K562 (cell line): Measurements from ENCODE around the gene PCBP3. TPM values are rescaled to one million over a fixed set of nuclear protein-coding genes. Genes with fewer than 3 reads are reported as not detected.
A peak's percentile ranks its signal among the peaks of the same experiment; 100 is the strongest.

Experiments used
- GTF2A2 ChIP-seq: IDR thresholded peaks from 2 replicates; pipeline ENCODE4 v1.6.1; 2016; ENCODE audit warnings: mild to moderate bottlenecking, missing genetic modification characterization, missing compliant biosample characterization
- KDM1A ChIP-seq, 2 experiments: fragments of 450-650 bp; IDR thresholded peaks; 2 replicates each; pipeline ENCODE4 v1.6.1; 2016; ENCODE audit warnings: mild to moderate bottlenecking in 2 of 2
- MNT ChIP-seq, 2 experiments: fragments of 450-650 bp; conservative IDR thresholded peaks; 2 replicates each; pipeline ENCODE4 v1.6.1; 2017; ENCODE audit warnings: mild to moderate bottlenecking in 2 of 2, moderate library complexity in 2 of 2
- MTF1 ChIP-seq: fragments of 250-450 bp; sonication (Bioruptor Pico); IDR thresholded peaks from 2 replicates; pipeline ENCODE4 v1.9.0; 2021; ENCODE audit warnings: moderate library complexity, mild to moderate bottlenecking, inconsistent platforms, borderline replicate concordance
- NR2F6 ChIP-seq: fragments of 450-650 bp; formaldehyde crosslinking; IDR thresholded peaks from 2 replicates; pipeline ENCODE4 v1.4.0; 2020; ENCODE audit warnings: mild to moderate bottlenecking
- PKNOX1 ChIP-seq: fragments of 450-650 bp; IDR thresholded peaks from 2 replicates; pipeline ENCODE4 v1.6.1; 2016
- RAD21 ChIP-seq, 2 experiments: fragments of 250-450 bp in 1 of 2; fragments of 450-650 bp in 1 of 2; sonication (Bioruptor Pico) in 1 of 2; formaldehyde crosslinking in 1 of 2; IDR thresholded peaks in 1 of 2; conservative IDR thresholded peaks in 1 of 2; 2 replicates each; pipeline versions ENCODE4 v1.4.0 to v1.8.0; 2020 to 2022; ENCODE audit warnings: mild to moderate bottlenecking in 2 of 2, moderate library complexity in 1 of 2
- SMARCB1 ChIP-seq: IDR thresholded peaks from 2 replicates; pipeline ENCODE4 v1.6.1; 2011; ENCODE audit warnings: improper control_type of control experiment, low read depth; ENCODE audit not compliant: insufficient read length
- TAF9B ChIP-seq: fragments of 450-650 bp; IDR thresholded peaks from 2 replicates; pipeline ENCODE4 v1.6.1; 2018; ENCODE audit warnings: mild to moderate bottlenecking; ENCODE audit not compliant: partially characterized antibody
- THAP12 ChIP-seq: fragments of 250-450 bp; sonication (Bioruptor Pico); IDR thresholded peaks from 2 replicates; pipeline ENCODE4 v1.9.0; 2021; ENCODE audit warnings: mild to moderate bottlenecking, inconsistent platforms
- ZBTB40 ChIP-seq, 2 experiments: fragments of 450-650 bp in 1 of 2; sonication (generic) in 1 of 2; formaldehyde crosslinking in 1 of 2; IDR thresholded peaks; 2 replicates each; pipeline versions ENCODE4 v1.7.1 to v1.9.0; 2016 to 2022; ENCODE audit warnings: inconsistent platforms in 1 of 2, mild to moderate bottlenecking in 1 of 2, missing genetic modification reagents in 1 of 2
- polyA plus RNA-seq, 8 experiments: library from polyadenylated mRNA; depleted of rRNA in 4 of 8; stranded (reverse) in 5 of 8; unstranded in 3 of 8; fragments of >200 nt; fragmentation: Nextera tagmentation in 2 of 8; fragmentation: Illumina TruSeq in 1 of 8; extraction: Ambion mirVana in 2 of 8; extraction: Trizol in 1 of 8; gene quantifications; 2 replicates each; pipeline versions ENCODE4 v1.2.1 to v1.2.3, GENCODE V29; 2011 to 2014; ENCODE audit warnings: inconsistent platforms in 1 of 8, missing spikeins in 1 of 8
- total RNA-seq, 7 experiments: library from RNA; depleted of rRNA in 6 of 7; stranded (reverse); fragments of >200 nt in 6 of 7; fragmentation: Illumina TruSeq in 2 of 7; extraction: Trizol in 2 of 7; gene quantifications; 2 replicates each; pipeline versions ENCODE4 v1.2.1 to v1.2.3, GENCODE V29; 2011 to 2021; ENCODE audit warnings: low replicate concordance in 1 of 7

PCBP3 gene
- total and polyA plus RNA-seq, 9 of the 15 experiments (the other 6 are each of a cell fraction or from before 2014, with no cell fraction given), result 0.18 TPM; not detected in 8

GRCh38 chr21:45820171-45821091 is 176.9 kb downstream of the PCBP3 start (continued):
- no peak for TF ChIP-seq ZBTB40 (IDR thresholded peaks at IDR 0.05)
- TF ChIP-seq ZBTB40 (CRISPR knock-in tag; IDR thresholded peaks at IDR 0.05), result no peak
- TF ChIP-seq THAP12 (CRISPR knock-in tag), result no peak
- TF ChIP-seq MNT (conservative IDR thresholded peaks at IDR 0.05), result no peak
- TF ChIP-seq GTF2A2 (tag), result no peak
- TF ChIP-seq KDM1A (IDR thresholded peaks at IDR 0.05), result no peak
- TF ChIP-seq RAD21 (CRISPR knock-in tag; conservative IDR thresholded peaks at IDR 0.05 in 1 of 2, IDR thresholded peaks at IDR 0.05 in 1 of 2), result peak; percentile 84 to 95
- peak; percentile 60 for TF ChIP-seq PKNOX1
- no peak for TF ChIP-seq MTF1
- TF ChIP-seq TAF9B, result no peak
- no peak for TF ChIP-seq NR2F6 (CRISPR knock-in tag)
- TF ChIP-seq SMARCB1, result no peak
